ENCODE data around the gene PPA2. TPM values are rescaled to one million over a fixed set of nuclear protein-coding genes. Genes with fewer than 3 reads are reported as not detected.

The PPA2 gene
- total RNA-seq, 4 donors from 2014 or later: 182 to 435 (median 311) TPM

DNA sequence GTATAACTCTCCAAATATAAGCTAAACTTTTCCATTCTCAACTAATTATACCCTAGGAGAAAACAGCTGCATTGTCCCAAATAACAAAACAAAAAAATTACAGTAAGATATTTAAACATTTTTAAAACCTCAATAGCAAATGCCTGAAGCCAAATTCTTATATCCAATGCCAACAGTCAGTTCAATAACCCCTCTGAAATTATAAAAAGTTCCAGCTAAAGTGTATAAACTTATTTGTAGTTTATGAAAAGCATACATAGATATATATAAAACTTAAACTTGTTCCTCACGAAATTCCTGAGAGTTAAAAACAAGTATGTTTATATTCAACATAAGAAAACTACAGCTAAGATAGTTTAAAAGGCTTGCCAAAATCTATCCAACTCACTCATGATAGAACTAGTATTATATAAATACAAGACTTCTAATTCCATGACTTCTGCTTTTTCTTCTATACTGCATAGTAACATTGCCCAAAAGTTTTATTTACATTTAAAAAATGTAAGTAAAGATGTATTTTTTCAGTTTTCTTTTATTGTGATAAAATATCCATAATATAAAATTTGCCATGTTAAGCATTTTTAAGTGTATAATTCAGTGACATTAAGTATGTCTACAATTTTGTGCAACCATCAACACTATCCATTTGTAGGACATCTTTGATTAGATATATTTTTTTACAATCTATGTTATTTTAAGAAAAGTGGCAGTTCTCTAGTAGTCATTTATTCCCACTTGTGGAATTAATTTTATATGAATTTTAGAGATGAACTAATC is 72.8 kb downstream of the PPA2 start:
- Histone ChIP-seq H3K36me3 (no peaks in the 10 kb centered on the region), H3K27me3 (no peaks in the 10 kb centered on the region), H3K27ac (no peak overlapping the region), H3K4me1 (no peaks in the 10 kb centered on the region), H3K4me3 (replicated peaks in 1 of 3) (no peak overlapping the region), H3K9me3 (no peaks in the 10 kb centered on the region)
- WGBS, 2 donors: 89% methylated on average over 1 of the region's 1 CpG
- intact Hi-C loops (cut with DNase I): no loop called here
- DNase-seq: no peak
- TF ChIP-seq, protein P1, sequence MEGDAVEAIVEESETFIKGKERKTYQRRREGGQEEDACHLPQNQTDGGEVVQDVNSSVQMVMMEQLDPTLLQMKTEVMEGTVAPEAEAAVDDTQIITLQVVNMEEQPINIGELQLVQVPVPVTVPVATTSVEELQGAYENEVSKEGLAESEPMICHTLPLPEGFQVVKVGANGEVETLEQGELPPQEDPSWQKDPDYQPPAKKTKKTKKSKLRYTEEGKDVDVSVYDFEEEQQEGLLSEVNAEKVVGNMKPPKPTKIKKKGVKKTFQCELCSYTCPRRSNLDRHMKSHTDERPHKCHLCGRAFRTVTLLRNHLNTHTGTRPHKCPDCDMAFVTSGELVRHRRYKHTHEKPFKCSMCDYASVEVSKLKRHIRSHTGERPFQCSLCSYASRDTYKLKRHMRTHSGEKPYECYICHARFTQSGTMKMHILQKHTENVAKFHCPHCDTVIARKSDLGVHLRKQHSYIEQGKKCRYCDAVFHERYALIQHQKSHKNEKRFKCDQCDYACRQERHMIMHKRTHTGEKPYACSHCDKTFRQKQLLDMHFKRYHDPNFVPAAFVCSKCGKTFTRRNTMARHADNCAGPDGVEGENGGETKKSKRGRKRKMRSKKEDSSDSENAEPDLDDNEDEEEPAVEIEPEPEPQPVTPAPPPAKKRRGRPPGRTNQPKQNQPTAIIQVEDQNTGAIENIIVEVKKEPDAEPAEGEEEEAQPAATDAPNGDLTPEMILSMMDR (IDR thresholded peaks at IDR 0.05): no peak
- no peak for TF ChIP-seq POLR2A (IDR thresholded peaks at IDR 0.05)

DNA sequence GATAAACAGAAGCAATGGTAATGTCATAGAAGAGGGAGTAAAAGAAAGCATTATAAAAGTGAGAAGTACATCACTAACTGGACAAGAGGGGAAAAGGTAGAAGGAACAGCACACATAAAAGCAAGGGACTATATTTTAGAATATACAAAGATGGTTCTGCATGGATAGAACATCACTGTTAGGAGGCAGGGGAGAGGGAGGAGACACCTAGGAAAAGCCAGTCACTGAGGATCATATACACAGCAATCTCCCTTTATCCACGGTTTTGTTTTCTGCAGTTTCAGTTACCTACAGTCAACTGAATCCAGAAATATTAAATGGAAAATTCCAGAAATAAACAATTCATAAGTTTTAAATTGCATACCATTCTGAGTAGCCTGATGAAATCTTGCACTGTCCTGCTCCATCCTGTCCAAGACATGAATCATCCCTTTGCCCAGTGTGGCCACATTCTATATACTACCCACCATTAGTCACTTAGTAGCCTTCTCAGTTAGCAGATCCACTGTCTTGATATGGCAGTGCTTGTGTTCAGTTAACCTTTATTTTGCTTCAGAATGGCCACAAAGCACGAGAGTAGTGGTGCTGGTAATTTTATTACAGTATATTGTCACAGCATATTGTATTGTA is 74.2 kb downstream of the PPA2 start:
- no peak for TF ChIP-seq POLR2A (IDR thresholded peaks at IDR 0.05)
- TF ChIP-seq, protein P1 (IDR thresholded peaks at IDR 0.05): no peak
- Histone ChIP-seq H3K36me3 (no peaks in the 10 kb centered on the region), H3K9me3 (no peaks in the 10 kb centered on the region), H3K4me1 (no peaks in the 10 kb centered on the region), H3K27ac (no peak overlapping the region), H3K4me3 (replicated peaks in 1 of 3) (no peak overlapping the region), H3K27me3 (no peaks in the 10 kb centered on the region)
- intact Hi-C loops (cut with DNase I): no loop called here
- whole genome bisulfite sequencing, 2 donors: 89 to 91% methylated on average over 2 of the region's 2 CpGs
- no peak for DNase-seq

DNA sequence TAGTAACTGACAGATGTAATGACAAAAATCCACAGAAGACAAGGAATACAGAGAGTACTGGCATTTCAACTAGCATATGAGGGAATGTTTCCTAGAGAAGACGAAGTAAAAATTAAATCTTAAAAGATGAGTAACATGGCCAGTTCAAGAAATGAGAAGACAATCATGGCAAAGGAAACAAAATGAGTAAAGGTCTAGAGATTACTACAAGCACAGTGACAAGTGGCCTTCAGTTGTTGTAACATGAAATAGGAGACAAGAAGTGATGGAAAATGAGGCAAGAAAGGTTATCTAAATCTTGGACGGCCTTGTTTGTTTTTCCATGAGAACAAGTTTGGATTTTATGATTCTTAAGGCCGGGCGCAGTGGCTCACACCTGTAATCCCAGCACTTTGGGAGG is 81.0 kb downstream of the PPA2 start:
- intact Hi-C loops (cut with DNase I): no loop called here
- no peak for DNase-seq
- no peak for TF ChIP-seq POLR2A (IDR thresholded peaks at IDR 0.05)
- TF ChIP-seq, protein P1 (IDR thresholded peaks at IDR 0.05): no peak
- Histone ChIP-seq H3K4me1 (no peaks in the 10 kb centered on the region), H3K27ac (no peak overlapping the region), H3K4me3 (replicated peaks in 1 of 3) (no peak overlapping the region), H3K27me3 (no peaks in the 10 kb centered on the region), H3K36me3 (no peaks in the 10 kb centered on the region), H3K9me3 (no peaks in the 10 kb centered on the region)
- WGBS, 2 donors: 68 to 79% methylated on average over 4 of the region's 4 CpGs

DNA sequence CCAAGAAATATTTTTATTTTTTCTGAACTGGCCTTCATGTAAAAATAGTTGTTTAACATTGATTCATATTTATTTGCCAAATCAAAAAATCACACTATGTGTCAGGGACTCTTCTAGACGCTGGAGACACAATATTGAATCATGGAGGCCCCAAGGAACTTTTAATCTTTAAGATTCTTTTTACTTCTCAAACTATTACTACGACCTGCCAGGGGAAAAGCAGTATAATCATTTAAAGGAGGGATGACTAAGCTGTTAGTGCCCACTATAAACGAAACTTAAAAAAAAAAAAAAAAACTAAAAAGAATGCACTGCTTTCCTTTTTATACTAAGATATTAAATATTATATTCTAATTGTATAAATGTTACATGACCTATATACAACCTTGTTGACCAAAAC is 84.7 kb downstream of the PPA2 start:
- WGBS, 2 donors: 85 to 91% methylated on average over 3 of the region's 3 CpGs
- H3K27me3 ChIP-seq: no peaks in the 10 kb centered on the region
- H3K4me3 ChIP-seq (replicated peaks in 1 of 3): no peak overlapping the region
- H3K27ac ChIP-seq: no peak overlapping the region
- intact Hi-C loops (cut with DNase I): no loop called here
- no peaks in the 10 kb centered on the region for H3K9me3 ChIP-seq
- TF ChIP-seq, protein P1 (IDR thresholded peaks at IDR 0.05): no peak
- no peak for TF ChIP-seq POLR2A (IDR thresholded peaks at IDR 0.05)
- no peaks in the 10 kb centered on the region for H3K4me1 ChIP-seq
- no peak for DNase-seq
- H3K36me3 ChIP-seq: peaks cover 0 to 5% of the 10 kb centered on the region in 2 donors

DNA sequence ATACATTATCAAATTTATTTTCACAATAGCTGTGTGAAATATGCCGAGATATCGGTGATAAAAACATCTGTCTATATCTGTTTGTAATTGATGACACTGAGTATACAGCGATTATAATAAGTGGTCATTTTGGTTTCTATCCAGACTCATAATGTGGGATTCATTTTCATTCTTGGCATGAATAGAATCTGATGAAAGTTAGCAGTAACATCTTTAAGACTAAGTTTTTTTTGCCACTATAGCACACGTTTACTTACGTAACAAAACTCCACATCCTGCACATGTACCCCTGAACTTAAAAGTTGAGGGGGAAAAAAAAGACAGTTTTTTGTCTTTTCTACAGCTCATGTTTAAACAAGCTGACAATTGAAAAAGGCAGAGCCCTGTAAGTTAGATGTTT is 86.4 kb downstream of the PPA2 start:
- H3K27ac ChIP-seq: no peak overlapping the region
- TF ChIP-seq, protein P1 (IDR thresholded peaks at IDR 0.05): no peak
- H3K36me3 ChIP-seq: peaks cover 0 to 9% of the 10 kb centered on the region in 2 donors
- no peak for DNase-seq
- intact Hi-C loops (cut with DNase I): no loop called here
- WGBS, 2 donors: 90 to 91% methylated on average over 5 of the region's 5 CpGs
- no peaks in the 10 kb centered on the region for H3K27me3 ChIP-seq
- H3K4me1 ChIP-seq: no peaks in the 10 kb centered on the region
- no peaks in the 10 kb centered on the region for H3K9me3 ChIP-seq
- no peak overlapping the region for H3K4me3 ChIP-seq (replicated peaks in 1 of 3)

All from thyroid gland (tissue), 4 donors.